Measurements from ENCODE around the gene TTC9B.
"Not testable (repeated sequence)": the region's sequence is repeated elsewhere in the genome, so short reads cannot be mapped to it uniquely, and the experiment has no call there.

TTC9B gene

GRCh38 chr19:40232479-40232878 lies 14.3 kb upstream of the TTC9B start:
- DNase-seq = no peak

GRCh38 chr19:40231544-40232424 lies 13.6 kb upstream of the TTC9B start:
- no peak for DNase-seq

GRCh38 chr19:40231057-40231456 lies 12.9 kb upstream of the TTC9B start:
- DNase-seq = no peak

- DNase-seq = no peak
These were observed 11.8 kb upstream of the TTC9B start for GRCh38 chr19:40229926-40230417.

GRCh38 chr19:40229484-40229883 lies 11.3 kb upstream of the TTC9B start:
- no peak for DNase-seq

- DNase-seq = no peak
These were observed 10.7 kb upstream of the TTC9B start for GRCh38 chr19:40228863-40229262.

- no peak for DNase-seq
These were observed 10.2 kb upstream of the TTC9B start for GRCh38 chr19:40228346-40228745.

- DNase-seq = no peak
These were observed 7.5 kb upstream of the TTC9B start for GRCh38 chr19:40225440-40226305.

- no peak for DNase-seq
These were observed 6.4 kb upstream of the TTC9B start for GRCh38 chr19:40224342-40225150.

GRCh38 chr19:40223135-40223822 lies 5.1 kb upstream of the TTC9B start:
- no peak for DNase-seq

GRCh38 chr19:40221858-40222619 lies 3.9 kb upstream of the TTC9B start:
- peak; percentile 94 to 95 for DNase-seq

- no peak for DNase-seq
These were observed 2.5 kb upstream of the TTC9B start for GRCh38 chr19:40220674-40221073.

GRCh38 chr19:40219721-40220276 lies 1.6 kb upstream of the TTC9B start:
- peak; percentile 47 to 51 for DNase-seq

GRCh38 chr19:40219029-40219428 lies 845 bp upstream of the TTC9B start:
- not testable (repeated sequence) for DNase-seq

GRCh38 chr19:40217027-40217810 lies 965 bp downstream of the TTC9B start:
- DNase-seq = peak; percentile 2 to 10

GRCh38 chr19:40216777-40217026 lies 1.5 kb downstream of the TTC9B start:
- DNase-seq = no peak

GRCh38 chr19:40216013-40216776 lies 2.0 kb downstream of the TTC9B start:
- DNase-seq = no peak

- no peak for DNase-seq
These were observed 3.2 kb downstream of the TTC9B start for GRCh38 chr19:40214936-40215335.

- DNase-seq = no peak
These were observed 4.2 kb downstream of the TTC9B start for GRCh38 chr19:40213882-40214570.

Measured in inflammatory macrophage (primary cell).